HG03460 (cell line): ENCODE measurements around the gene DOCK8.
"Not testable (repeated sequence)": the region's sequence is repeated elsewhere in the genome, so short reads cannot be mapped to it uniquely, and the experiment has no call there.

Source experiments
- ATAC-seq: cut with Tn5 transposase; IDR thresholded peaks from one replicate; pipeline ENCODE4 v1.9.1; 2021; ENCODE audit not compliant: unreplicated experiment

The DOCK8 gene

GRCh38 chr9:224582-225520, 10.2 kb downstream of the DOCK8 start:
- ATAC-seq = no peak

GRCh38 chr9:227860-228259, 13.2 kb downstream of the DOCK8 start:
- ATAC-seq = no peak

GRCh38 chr9:228929-229695, 14.4 kb downstream of the DOCK8 start:
- no peak for ATAC-seq

DNA sequence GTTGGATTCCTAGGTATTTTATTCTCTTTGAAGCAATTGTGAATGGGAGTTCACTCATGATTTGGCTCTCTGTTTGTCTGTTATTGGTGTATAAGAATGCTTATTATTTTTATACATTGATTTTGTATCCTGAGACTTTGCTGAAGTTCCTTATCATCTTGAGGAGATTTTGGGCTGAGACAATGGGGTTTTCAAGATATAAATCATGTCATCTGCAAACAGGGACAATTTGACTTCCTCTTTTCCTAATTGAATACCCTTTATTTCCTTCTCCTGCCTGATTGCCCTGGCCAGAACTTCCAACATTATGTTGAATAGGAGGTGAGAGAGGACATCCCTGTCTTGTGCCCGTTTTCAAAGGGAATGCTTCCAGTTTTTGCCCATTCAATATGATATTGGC, 17.0 kb downstream of the DOCK8 start:
- ATAC-seq = not testable (repeated sequence)

- not testable (repeated sequence) for ATAC-seq
Observed at GRCh38 chr9:233708-234107, 19.0 kb downstream of the DOCK8 start.

DNA sequence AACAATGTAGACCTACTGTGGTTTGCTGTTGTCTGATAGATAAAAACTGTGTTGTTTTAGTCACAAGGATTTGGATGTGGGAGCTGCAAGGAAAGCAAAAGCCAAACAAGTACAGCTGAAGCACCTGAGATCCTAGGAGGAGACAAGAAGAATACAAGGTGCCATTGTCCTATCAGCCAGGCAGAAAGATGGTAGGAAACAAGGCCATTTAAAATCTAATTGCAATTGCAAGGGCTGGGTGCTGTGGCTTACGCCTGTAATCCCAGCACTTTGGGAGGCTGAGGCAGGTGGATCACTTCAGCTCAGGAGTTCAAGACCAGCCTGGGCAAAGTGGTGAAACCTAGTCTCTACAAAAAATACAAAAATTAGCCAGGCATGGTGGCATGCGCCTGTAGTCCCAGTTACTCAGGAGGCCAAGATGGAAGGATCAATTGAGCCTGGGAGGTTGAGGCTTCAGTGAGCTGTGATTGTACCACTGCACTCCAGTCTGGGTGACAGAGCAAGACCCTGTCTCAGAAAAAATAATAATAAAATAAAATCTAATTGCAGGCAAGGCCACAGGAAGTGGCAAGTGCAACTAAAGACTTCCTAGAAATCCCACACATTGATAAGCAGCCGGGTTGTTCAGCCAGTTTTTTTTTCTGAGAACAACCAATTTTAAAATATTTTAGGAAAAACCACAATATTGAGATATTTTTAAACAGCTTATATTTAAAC, 22.6 kb downstream of the DOCK8 start:
- no peak for ATAC-seq

DNA sequence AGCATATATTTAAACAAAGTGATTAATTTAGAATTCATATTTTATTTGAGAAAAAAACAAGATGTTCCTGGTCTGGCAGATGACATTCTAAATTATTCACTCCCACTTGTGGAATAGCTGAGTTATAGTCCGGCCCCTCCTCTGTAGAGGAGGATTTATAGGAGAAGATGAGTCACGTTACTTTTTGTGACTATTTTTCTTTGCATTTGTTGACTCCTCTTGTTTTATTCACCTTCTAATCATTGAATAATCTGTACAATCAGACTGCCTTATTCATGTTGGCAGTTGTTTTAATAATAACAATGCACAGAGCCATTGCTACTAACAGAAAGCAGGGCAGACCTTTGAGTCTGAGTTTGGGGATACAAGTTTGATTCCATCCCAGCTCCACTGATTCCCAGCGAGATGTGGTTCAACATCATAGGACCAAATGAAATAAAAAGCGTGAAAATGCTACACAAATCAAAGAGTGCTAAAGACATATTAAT, 23.2 kb downstream of the DOCK8 start:
- no peak for ATAC-seq

GRCh38 chr9:242461-243080, 27.9 kb downstream of the DOCK8 start:
- ATAC-seq = no peak

DNA sequence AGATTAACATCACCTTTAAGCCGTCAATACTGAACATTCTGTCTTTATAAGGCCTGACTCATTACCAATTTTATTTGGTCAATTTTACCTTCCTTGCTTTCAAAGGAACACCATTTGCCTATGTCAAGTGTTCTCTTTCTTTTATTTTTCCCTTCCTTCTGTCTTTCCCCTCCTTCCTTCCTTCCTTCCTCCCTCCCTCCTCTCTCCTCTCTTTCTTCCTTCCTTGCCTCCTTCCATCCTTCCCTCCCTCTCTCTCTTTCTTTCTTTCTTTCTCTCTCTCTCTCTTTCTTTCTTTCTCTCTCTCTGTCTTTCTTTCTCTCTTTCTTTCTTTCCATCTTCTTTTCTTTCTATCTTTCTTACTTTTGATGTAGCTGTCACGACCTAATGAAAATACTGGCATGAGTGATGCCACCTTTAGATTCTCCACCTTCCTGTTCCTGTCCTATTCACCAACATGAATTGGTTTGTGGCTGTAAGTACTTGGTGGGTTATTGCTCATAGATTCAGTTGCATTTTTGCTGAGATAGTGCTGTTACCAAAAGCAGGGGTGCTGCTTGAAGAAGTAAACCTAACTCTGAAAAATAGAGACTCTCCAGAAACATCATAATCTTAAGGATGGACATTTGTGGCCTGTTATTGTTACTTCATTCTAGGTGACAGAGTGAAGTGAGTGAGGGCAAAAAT, 33.8 kb downstream of the DOCK8 start:
- ATAC-seq = no peak

- no peak for ATAC-seq
Observed at GRCh38 chr9:249025-249424, 34.4 kb downstream of the DOCK8 start.

- ATAC-seq = no peak
Observed at GRCh38 chr9:250039-250438, 35.4 kb downstream of the DOCK8 start.

GRCh38 chr9:250625-251024, 36.0 kb downstream of the DOCK8 start:
- ATAC-seq = no peak

GRCh38 chr9:251398-251797, 36.7 kb downstream of the DOCK8 start:
- no peak for ATAC-seq

DNA sequence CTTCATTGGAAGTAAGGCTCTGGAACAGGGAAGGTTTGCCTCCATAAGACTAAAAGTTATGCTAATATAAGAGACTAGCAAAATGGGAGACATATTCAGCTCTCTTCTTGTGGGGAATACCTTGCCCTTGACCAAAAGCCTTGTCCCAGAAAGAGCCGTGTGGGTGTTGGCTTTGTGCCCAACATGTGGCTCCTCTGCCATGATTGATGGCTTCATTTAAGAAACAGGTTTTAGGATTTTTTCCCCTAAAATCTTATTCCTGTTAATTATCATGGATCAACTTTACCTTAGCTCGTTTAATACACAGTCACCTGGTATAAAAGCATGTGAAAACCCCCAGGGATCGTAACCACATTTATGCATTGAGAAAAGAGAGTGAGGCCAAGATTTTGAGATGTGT, 38.9 kb downstream of the DOCK8 start:
- no peak for ATAC-seq

DNA sequence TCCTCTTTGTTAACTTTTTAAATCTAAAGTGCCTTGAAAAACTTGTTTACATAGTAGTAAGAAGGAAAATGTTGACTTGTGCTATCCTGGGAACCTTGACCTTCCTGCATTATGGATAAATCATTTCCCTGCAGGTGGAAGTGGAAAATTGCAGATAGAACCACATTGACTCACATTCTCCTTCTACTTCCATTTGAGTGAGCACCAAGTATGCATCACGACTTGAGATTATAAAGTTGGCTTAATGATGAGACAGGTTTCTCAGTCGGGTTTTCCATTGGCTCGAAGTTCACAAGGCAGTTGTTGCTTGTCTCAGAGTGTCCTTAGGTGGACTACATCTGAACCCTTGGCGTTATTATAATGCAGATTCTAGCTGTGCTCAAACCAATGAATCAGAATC, 39.9 kb downstream of the DOCK8 start:
- no peak for ATAC-seq

- ATAC-seq = no peak
Observed at GRCh38 chr9:257957-258356, 43.3 kb downstream of the DOCK8 start.

DNA sequence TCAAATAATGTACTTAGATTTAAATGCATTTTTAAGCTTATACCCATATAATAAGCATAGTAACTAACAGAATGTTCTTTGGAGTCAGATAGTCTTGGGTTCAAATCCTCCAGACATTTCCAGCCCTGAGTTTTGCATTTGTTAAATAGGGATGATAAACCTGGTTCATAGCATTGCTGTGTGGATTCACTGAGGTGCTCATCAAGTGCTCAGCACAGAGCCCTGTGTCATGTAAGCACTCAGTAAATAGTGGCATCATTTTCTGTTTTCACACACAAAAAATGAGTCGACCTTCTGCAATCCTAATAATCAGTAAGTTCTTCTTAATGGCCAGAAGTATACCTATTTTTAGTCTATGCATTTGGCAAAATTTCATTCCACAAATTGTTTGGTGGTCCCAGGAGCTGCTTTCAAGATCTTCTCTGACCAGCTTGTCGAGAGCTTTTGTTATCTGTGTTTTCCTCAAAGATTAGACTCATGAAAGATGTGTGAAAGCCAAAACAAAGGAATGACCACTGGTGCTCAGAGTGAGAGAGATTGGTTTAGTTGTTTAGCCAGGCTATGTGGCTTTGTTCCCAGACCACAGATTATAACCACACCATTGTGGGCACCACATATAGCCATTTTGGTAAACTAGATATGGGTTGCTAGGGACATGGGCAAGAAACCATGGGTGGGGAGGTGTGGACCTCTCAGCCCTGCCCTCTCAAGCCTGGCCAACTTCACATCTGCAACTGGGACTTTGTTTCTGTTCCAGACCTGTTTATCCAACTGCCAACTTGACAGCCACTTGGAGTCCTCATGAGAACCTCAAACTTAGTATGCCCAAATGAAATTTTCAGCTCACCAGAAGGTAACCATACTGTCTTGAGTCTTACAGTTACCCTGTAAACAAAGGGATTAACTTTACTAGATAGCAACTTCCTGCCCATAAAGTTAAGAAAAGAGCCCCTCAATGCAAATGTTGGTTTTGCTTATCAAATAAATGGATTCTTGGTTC, 45.0 kb downstream of the DOCK8 start:
- ATAC-seq = no peak

DNA sequence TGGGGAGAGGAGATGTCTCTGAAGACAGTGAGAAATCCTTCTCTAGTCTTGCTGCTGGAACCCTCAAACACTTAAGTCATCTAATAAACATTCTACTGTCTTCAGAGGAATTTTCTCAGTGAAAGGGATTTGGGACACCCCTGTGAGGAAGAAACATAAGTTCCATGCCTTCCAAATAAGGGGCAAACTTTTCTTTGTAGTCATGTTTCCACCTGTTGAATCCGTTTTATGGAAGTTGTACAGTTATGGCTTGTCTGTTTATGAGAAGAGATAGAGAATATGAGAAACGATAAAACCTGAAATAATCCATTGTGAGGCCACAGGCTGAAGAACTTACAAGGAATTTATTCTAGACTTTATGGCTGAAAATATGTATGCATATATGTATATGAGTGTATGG, 49.6 kb downstream of the DOCK8 start:
- ATAC-seq = no peak

- no peak for ATAC-seq
Observed at GRCh38 chr9:265209-265870, 50.7 kb downstream of the DOCK8 start.
